Adrenal gland (tissue), 5 donors: ENCODE measurements around the gene PKNOX2.

Source experiments
- CTCF ChIP-seq, 6 experiments: fragments of 450-650 bp in 4 of 6; fragments of 200-600 bp in 2 of 6; sonication (generic) in 1 of 6; IDR thresholded peaks; 1 replicate in 5 of 6; 2 replicates in 1 of 6; pipeline versions ENCODE4 v1.5.1 to v1.8.0; 2016 to 2021; ENCODE audit warnings: antibody characterized with exemption in 6 of 6, mild to moderate bottlenecking in 2 of 6, moderate library complexity in 1 of 6
- POLR2A ChIP-seq, 2 donors: fragments of 450-650 bp; IDR thresholded peaks; one replicate each; pipeline ENCODE4 v1.6.1; 2017; ENCODE audit warnings: antibody characterized with exemption in 2 of 2, mild to moderate bottlenecking in 2 of 2, moderate library complexity in 1 of 2
- donor health status: DM: no; HTN: no; CAD: no.

DNA sequence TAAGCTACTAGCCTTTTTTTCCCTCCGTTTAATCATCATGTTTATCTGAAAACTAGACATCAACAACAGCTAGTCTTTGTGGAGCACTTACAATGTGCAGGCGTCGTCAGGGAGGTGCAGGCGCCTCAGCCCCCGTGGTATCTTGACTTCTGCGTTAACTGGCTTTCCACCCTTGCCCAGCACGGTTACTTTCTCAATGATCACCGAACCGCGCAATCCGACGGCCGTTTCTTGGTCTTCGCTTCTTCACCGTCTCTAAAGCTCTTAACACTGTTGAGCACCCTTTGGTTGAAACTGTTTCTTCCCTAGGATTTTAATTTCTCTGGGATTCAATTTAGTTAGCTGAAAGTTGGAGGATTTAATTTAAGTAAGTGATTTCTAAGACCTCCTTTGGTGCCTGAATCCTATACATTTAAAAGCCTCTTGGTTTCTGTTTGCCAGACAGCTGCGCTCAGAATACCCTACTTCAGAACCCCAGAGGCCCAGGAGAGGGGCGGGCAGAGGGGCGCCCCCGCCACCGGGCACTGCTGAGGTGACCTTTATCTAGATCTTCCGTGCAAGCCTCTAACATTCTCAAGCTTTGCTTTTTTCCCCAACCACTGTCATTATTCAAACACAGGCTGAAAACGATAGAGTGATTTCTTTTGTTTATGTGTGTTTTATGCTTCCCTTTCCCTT is 35.1 kb upstream of the PKNOX2 start:
- TF ChIP-seq CTCF (IDR thresholded peaks at IDR 0.05): no peak
- TF ChIP-seq POLR2A (IDR thresholded peaks at IDR 0.05): no peak
